GM12801 (cell line): ENCODE data around the gene HSDL1.

Experiments
- CTCF ChIP-seq: IDR thresholded peaks from one replicate; pipeline ENCODE4 v1.5.1; 2011; ENCODE audit warnings: control low read depth; ENCODE audit not compliant: insufficient read length; ENCODE audit errors: extremely low read depth

HSDL1 gene

GRCh38 chr16:84081446-84081989 is 63.5 kb downstream of the HSDL1 start:
- TF ChIP-seq CTCF, result no peak

- no peak for TF ChIP-seq CTCF
Measured at GRCh38 chr16:84080813-84081212, 64.2 kb downstream of the HSDL1 start.

- no peak for TF ChIP-seq CTCF
Measured at GRCh38 chr16:84080378-84080777, 64.6 kb downstream of the HSDL1 start.

- TF ChIP-seq CTCF, result no peak
Measured at GRCh38 chr16:84079664-84080063, 65.3 kb downstream of the HSDL1 start.

GRCh38 chr16:84075376-84075775 is 69.6 kb downstream of the HSDL1 start:
- no peak for TF ChIP-seq CTCF

- TF ChIP-seq CTCF, result no peak
Measured at GRCh38 chr16:84074721-84075120, 70.3 kb downstream of the HSDL1 start.
